Liver (tissue), 3 donors: ENCODE data around the gene TFDP1.

Experiments used
- ATF3 ChIP-seq: IDR thresholded peaks from 2 replicates; pipeline ENCODE4 v1.6.1; 2016; ENCODE audit warnings: antibody characterized with exemption
- CTCF ChIP-seq: fragments of 150-350 bp; IDR thresholded peaks from 2 replicates; pipeline ENCODE4 v1.5.1; 2017; ENCODE audit warnings: improper control_type of control experiment, low read depth, low read length; ENCODE audit not compliant: missing input control
- EGR1 ChIP-seq, 2 donors: IDR thresholded peaks; 2 replicates each; pipeline ENCODE4 v1.6.1; 2016 to 2018; ENCODE audit warnings: antibody characterized with exemption in 2 of 2, low read depth in 2 of 2
- GABPA ChIP-seq, 2 donors: IDR thresholded peaks in 1 of 2; conservative IDR thresholded peaks in 1 of 2; 2 replicates each; pipeline ENCODE4 v1.6.1; 2016; ENCODE audit warnings: antibody characterized with exemption in 2 of 2, mild to moderate bottlenecking in 1 of 2, moderate library complexity in 1 of 2
- JUND ChIP-seq, 2 donors: IDR thresholded peaks; 2 replicates each; pipeline ENCODE4 v1.6.1; 2016; ENCODE audit warnings: antibody characterized with exemption in 2 of 2
- MAX ChIP-seq: IDR thresholded peaks from 2 replicates; pipeline ENCODE4 v1.6.1; 2016; ENCODE audit warnings: antibody characterized with exemption
- RAD21 ChIP-seq, 2 donors: IDR thresholded peaks; 2 replicates each; pipeline ENCODE4 v1.6.1; 2016; ENCODE audit warnings: antibody characterized with exemption in 2 of 2, mild to moderate bottlenecking in 2 of 2
- REST ChIP-seq: IDR thresholded peaks from 2 replicates; pipeline ENCODE4 v1.6.1; 2016; ENCODE audit warnings: antibody characterized with exemption, mild to moderate bottlenecking
- YY1 ChIP-seq: IDR thresholded peaks from 2 replicates; pipeline ENCODE4 v1.6.1; 2016; ENCODE audit warnings: antibody characterized with exemption, mild to moderate bottlenecking
- ZBTB33 ChIP-seq: IDR thresholded peaks from 2 replicates; pipeline ENCODE4 v1.6.1; 2016; ENCODE audit warnings: antibody characterized with exemption
- donor health status: healthy.
- donor health status: healthy.

GRCh38 chr13:113616991-113617749 is 32.6 kb downstream of the TFDP1 start:
- TF ChIP-seq CTCF (no peak), REST (no peak), GABPA (IDR thresholded peaks at IDR 0.05 in 1 of 2, conservative IDR thresholded peaks at IDR 0.05 in 1 of 2) (no peak), JUND (IDR thresholded peaks at IDR 0.05) (no peak), ATF3 (no peak), MAX (no peak), RAD21 (IDR thresholded peaks at IDR 0.05) (no peak), YY1 (no peak), ZBTB33 (no peak), EGR1 (IDR thresholded peaks at IDR 0.05; ENCODE audit: low read depth in 2 of 2) (no peak)
